Sigmoid colon (tissue), 7 donors: ENCODE data around the gene HNRNPH2. TPM values are rescaled to one million over a fixed set of nuclear protein-coding genes. Genes with fewer than 3 reads are reported as not detected.

Source experiments
- DNase-seq: peaks from one replicate; pipeline ENCODE4 v3.0.0-alpha.2; 2019
- H3K27ac ChIP-seq, 4 donors: fragments of 200-600 bp; sonication (generic); one replicate each; pipeline ENCODE4 v1.5.1; 2016 to 2019; ENCODE audit warnings: mild to moderate bottlenecking in 1 of 4
- H3K27me3 ChIP-seq, 3 donors: fragments of 200-600 bp; sonication (generic); one replicate each; pipeline ENCODE4 v1.5.1; 2019; ENCODE audit warnings: mild to moderate bottlenecking in 1 of 3
- H3K36me3 ChIP-seq, 4 donors: fragments of 200-600 bp; sonication (generic); one replicate each; pipeline ENCODE4 v1.5.1; 2016 to 2019
- H3K4me1 ChIP-seq, 4 donors: fragments of 200-600 bp; sonication (generic); one replicate each; pipeline ENCODE4 v1.5.1; 2017 to 2019
- H3K4me3 ChIP-seq, 4 donors: fragments of 200-600 bp; sonication (generic); one replicate each; pipeline ENCODE4 v1.5.1; 2017 to 2019; ENCODE audit warnings: mild to moderate bottlenecking in 2 of 4, moderate library complexity in 1 of 4
- H3K9me3 ChIP-seq, 4 donors: fragments of 200-600 bp in 3 of 4; sonication (generic) in 3 of 4; one replicate each; pipeline versions ENCODE4 v1.5.1 to v1.6.1; 2013 to 2019
- EP300 ChIP-seq, 4 donors: sonication (generic); formaldehyde crosslinking; IDR thresholded peaks; one replicate each; pipeline ENCODE4 v1.6.1; 2017; ENCODE audit warnings: antibody characterized with exemption in 4 of 4
- POLR2A ChIP-seq, 2 donors: fragments of 450-650 bp; IDR thresholded peaks; one replicate each; pipeline ENCODE4 v1.6.1; 2016; ENCODE audit warnings: antibody characterized with exemption in 2 of 2, mild to moderate bottlenecking in 2 of 2, moderate library complexity in 2 of 2
- POLR2AphosphoS5 ChIP-seq, 4 donors: sonication (generic); formaldehyde crosslinking; IDR thresholded peaks; one replicate each; pipeline ENCODE4 v1.6.1; 2017; ENCODE audit warnings: antibody characterized with exemption in 4 of 4
- WGBS, 2 donors: extraction: QIAGEN DNeasy Blood & Tissue Kit; methylation state at CpG; one replicate each; pipeline ENCODE4 v1.1.7; 2013; 5-methylcytosine and 5-hydroxymethylcytosine counted together
- intact Hi-C: fragments of 100-400 bp; cut with DNase I; formaldehyde crosslinking; loops from one replicate; pipeline ENCODE4 v1.15.1; 2023
- polyA plus RNA-seq, 3 donors: library from polyadenylated mRNA; stranded (reverse); fragments of 200-250 nt; gene quantifications; one replicate each; pipeline ENCODE4 v1.2.3, GENCODE V29; 2013
- total RNA-seq, 4 donors: library from RNA; depleted of rRNA; stranded (reverse); fragments of >200 nt; gene quantifications; one replicate each; pipeline ENCODE4 v1.1.0, GENCODE V29; 2016
- TF ChIP-seq, protein P1 (sequence below), 4 experiments: fragments of 450-650 bp in 3 of 4; fragments of 200-600 bp in 1 of 4; IDR thresholded peaks; one replicate each; pipeline ENCODE4 v1.5.1; 2016 to 2019; ENCODE audit warnings: antibody characterized with exemption in 4 of 4, mild to moderate bottlenecking in 3 of 4, moderate library complexity in 2 of 4
- donor health status: healthy with polysubstance abuse.
- donor health status: Bipolar disorder and iron deficiency.
- donor health status: healthy.

The HNRNPH2 gene
- total and polyA plus RNA-seq, 7 donors: 38.8 to 66.4 (median 51.0) TPM

DNA sequence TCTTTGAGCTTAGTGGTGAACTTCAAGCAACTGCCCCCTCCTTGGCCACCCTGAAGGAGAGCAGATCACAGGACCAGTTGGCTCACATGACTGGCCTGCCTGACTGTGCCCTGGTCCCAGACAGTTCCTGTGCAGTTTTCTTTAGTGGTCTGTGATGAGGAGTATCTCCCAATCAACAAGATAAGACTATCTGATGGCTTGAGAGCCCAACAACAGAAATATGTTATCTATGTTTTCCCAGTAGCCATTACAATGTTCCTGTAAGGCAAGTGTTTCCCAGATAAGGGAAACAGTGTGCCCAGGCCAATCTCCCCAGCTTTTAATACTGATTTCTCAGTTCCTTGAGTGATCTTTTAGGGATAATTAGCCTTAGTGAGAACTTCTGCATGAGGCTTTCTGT, 45.3 kb upstream of the HNRNPH2 start:
- H3K27me3 ChIP-seq: no peaks in the 10 kb centered on the region
- H3K36me3 ChIP-seq: no peaks in the 10 kb centered on the region
- no peak for DNase-seq
- intact Hi-C loops: no loop called here
- no peaks in the 10 kb centered on the region for H3K4me1 ChIP-seq
- TF ChIP-seq POLR2AphosphoS5 (IDR thresholded peaks at IDR 0.05) (no peak), POLR2A (IDR thresholded peaks at IDR 0.05) (no peak), EP300 (IDR thresholded peaks at IDR 0.05) (no peak)
- TF ChIP-seq, protein P1, sequence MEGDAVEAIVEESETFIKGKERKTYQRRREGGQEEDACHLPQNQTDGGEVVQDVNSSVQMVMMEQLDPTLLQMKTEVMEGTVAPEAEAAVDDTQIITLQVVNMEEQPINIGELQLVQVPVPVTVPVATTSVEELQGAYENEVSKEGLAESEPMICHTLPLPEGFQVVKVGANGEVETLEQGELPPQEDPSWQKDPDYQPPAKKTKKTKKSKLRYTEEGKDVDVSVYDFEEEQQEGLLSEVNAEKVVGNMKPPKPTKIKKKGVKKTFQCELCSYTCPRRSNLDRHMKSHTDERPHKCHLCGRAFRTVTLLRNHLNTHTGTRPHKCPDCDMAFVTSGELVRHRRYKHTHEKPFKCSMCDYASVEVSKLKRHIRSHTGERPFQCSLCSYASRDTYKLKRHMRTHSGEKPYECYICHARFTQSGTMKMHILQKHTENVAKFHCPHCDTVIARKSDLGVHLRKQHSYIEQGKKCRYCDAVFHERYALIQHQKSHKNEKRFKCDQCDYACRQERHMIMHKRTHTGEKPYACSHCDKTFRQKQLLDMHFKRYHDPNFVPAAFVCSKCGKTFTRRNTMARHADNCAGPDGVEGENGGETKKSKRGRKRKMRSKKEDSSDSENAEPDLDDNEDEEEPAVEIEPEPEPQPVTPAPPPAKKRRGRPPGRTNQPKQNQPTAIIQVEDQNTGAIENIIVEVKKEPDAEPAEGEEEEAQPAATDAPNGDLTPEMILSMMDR (IDR thresholded peaks at IDR 0.05): no peak
- no peak overlapping the region for H3K4me3 ChIP-seq
- no peaks in the 10 kb centered on the region for H3K9me3 ChIP-seq
- no peak overlapping the region for H3K27ac ChIP-seq

DNA sequence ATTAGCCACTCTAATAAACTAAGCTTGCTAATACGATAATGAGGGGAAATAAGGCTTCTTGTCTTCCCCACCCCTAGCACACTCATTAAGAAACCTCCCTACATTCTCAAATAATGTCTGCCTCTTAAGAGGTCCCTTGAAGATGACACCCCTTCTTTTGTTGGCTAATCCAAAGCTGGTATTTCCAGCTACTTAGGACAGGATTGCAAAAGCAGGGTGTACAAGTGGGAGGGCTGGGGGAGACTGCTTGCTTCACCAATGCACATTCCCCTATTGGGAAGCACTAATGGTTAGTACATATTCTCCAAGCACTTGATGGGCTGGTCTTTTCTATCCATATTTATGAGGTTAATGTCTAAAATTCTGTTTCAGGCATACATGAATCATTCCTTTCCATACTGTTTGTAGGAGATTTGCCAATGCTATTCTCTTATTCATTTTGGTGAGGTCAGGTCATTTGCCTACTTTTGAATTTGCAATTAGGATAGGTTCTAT, 42.7 kb upstream of the HNRNPH2 start:
- H3K27ac ChIP-seq: no peak overlapping the region
- intact Hi-C loops: no loop called here
- DNase-seq: no peak
- TF ChIP-seq POLR2AphosphoS5 (IDR thresholded peaks at IDR 0.05): no peak
- no peak for TF ChIP-seq POLR2A (IDR thresholded peaks at IDR 0.05)
- no peak for TF ChIP-seq EP300 (IDR thresholded peaks at IDR 0.05)
- TF ChIP-seq, protein P1 (IDR thresholded peaks at IDR 0.05): no peak
- no peaks in the 10 kb centered on the region for H3K27me3 ChIP-seq
- H3K36me3 ChIP-seq: no peaks in the 10 kb centered on the region
- WGBS, 2 donors: 94 to 100% methylated on average over 1 of the region's 1 CpG
- H3K9me3 ChIP-seq: no peaks in the 10 kb centered on the region
- no peaks in the 10 kb centered on the region for H3K4me1 ChIP-seq
- no peak overlapping the region for H3K4me3 ChIP-seq

DNA sequence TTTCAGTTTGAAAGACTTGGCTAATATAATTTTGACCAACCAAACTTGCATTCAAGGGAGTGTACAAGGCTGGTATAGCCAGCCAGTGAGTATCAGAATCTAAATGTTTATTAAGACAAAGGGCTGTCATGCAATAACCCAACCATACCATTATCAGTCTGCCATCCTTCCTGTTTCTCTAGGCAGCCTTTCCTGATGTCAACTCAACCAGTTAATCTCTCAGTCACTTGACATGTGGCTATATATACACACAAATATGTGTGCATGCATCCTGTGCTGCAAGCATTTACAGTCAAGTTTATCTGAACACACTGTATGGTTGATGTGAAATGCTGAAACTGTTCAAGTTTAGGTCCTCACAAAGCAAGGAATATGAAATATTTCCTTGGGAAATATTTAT, 39.2 kb upstream of the HNRNPH2 start:
- DNase-seq: no peak
- intact Hi-C loops: no loop called here
- Histone ChIP-seq H3K27me3 (no peaks in the 10 kb centered on the region), H3K9me3 (no peaks in the 10 kb centered on the region), H3K36me3 (no peaks in the 10 kb centered on the region), H3K4me1 (no peaks in the 10 kb centered on the region), H3K27ac (no peak overlapping the region), H3K4me3 (no peak overlapping the region)
- no peak for TF ChIP-seq EP300 (IDR thresholded peaks at IDR 0.05)
- no peak for TF ChIP-seq POLR2AphosphoS5 (IDR thresholded peaks at IDR 0.05)
- TF ChIP-seq, protein P1 (IDR thresholded peaks at IDR 0.05): no peak
- no peak for TF ChIP-seq POLR2A (IDR thresholded peaks at IDR 0.05)

DNA sequence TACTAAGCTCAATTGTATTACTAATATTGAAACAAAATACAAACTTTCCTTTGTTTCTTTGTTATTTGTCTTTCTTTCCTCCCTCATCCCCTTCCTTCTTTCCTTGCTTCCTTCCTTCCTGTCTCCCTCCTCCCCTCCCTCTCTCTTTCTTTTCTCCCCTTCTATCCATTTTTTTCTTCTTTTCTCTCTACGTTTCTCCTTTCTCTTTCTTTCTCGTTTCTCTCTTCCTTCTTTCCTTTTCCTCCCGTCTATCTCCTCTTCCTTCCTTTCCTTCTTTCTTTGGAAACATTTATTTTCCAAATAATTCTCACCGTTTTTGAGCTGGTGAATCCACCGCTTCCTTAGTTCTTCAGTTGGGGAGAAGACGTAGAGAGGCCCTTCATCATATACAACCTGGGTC, 38.3 kb upstream of the HNRNPH2 start:
- TF ChIP-seq POLR2AphosphoS5 (IDR thresholded peaks at IDR 0.05) (no peak), EP300 (IDR thresholded peaks at IDR 0.05) (no peak), POLR2A (IDR thresholded peaks at IDR 0.05) (no peak)
- TF ChIP-seq, protein P1 (IDR thresholded peaks at IDR 0.05): no peak
- Histone ChIP-seq H3K36me3 (no peaks in the 10 kb centered on the region), H3K27ac (no peak overlapping the region), H3K9me3 (no peaks in the 10 kb centered on the region), H3K27me3 (no peaks in the 10 kb centered on the region), H3K4me3 (no peak overlapping the region), H3K4me1 (no peaks in the 10 kb centered on the region)
- DNase-seq: no peak
- WGBS, 2 donors: 79 to 80% methylated on average over 6 of the region's 6 CpGs
- intact Hi-C loops: no loop called here

DNA sequence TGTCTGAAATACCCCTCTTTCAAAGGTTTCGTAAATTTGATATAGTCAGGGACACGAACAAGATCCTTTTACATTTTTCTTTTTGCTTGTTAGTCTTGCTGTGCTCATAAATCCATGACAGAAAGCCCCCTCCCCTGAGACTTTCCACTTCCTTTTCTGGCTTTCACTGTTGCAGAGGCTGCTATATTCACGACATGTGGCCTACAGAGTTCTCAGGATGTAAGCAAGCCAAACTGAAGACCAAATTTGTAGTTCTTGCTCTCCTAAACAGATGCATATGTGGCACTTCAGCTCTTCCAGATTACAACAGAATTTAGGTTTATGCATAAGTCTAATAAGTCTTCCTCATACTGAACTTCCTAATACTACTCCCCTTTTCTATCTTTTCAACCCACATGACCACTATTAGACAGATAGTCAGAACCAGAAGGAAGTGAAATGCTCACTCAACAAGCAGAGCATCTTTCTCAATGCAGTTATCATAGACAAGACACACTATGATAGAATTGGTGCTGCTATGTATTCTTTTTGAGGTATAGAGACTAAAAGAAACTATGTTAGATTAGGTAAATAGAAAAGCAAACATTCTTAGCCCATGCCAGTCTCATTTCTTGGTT, 37.0 kb upstream of the HNRNPH2 start:
- TF ChIP-seq POLR2A (IDR thresholded peaks at IDR 0.05) (no peak), EP300 (IDR thresholded peaks at IDR 0.05) (no peak), POLR2AphosphoS5 (IDR thresholded peaks at IDR 0.05) (no peak)
- TF ChIP-seq, protein P1 (IDR thresholded peaks at IDR 0.05): no peak
- no peak overlapping the region for H3K4me3 ChIP-seq
- DNase-seq: no peak
- no peaks in the 10 kb centered on the region for H3K4me1 ChIP-seq
- intact Hi-C loops: no loop called here
- H3K9me3 ChIP-seq: no peaks in the 10 kb centered on the region
- H3K36me3 ChIP-seq: no peaks in the 10 kb centered on the region
- H3K27me3 ChIP-seq: no peaks in the 10 kb centered on the region
- 47 to 77% methylated on average over 3 of the region's 3 CpGs for WGBS, 2 donors
- H3K27ac ChIP-seq: no peak overlapping the region
